ENCODE measurements around the gene PCMTD2. TPM values are rescaled to one million over a fixed set of nuclear protein-coding genes. Genes with fewer than 3 reads are reported as not detected.

The PCMTD2 gene
- total and polyA plus RNA-seq, 2 of the 13 experiments (the other 11 are each of a cell fraction or from before 2014, with no cell fraction given) = 47.0 to 76.9 TPM

DNA sequence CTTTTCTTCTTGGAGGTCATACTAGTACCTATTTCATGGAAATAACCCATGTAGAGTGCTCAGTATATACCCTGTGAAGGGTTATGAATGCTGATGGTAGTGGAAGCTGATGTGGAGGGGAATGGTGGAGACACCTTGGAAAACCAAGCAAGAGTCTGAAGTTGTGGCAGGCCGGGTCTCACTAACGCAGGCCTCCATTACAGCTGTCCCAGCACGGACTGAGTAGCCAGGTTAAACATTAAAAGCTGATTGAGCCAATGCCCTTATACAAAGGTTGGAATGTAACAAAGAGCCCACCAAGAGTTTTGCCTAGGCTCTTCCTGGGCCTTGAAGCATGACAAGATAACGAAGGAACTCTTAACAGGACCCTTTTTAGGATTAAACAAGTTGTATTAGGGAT, 2.1 kb upstream of the PCMTD2 start (continued):
- TF ChIP-seq, protein P1, sequence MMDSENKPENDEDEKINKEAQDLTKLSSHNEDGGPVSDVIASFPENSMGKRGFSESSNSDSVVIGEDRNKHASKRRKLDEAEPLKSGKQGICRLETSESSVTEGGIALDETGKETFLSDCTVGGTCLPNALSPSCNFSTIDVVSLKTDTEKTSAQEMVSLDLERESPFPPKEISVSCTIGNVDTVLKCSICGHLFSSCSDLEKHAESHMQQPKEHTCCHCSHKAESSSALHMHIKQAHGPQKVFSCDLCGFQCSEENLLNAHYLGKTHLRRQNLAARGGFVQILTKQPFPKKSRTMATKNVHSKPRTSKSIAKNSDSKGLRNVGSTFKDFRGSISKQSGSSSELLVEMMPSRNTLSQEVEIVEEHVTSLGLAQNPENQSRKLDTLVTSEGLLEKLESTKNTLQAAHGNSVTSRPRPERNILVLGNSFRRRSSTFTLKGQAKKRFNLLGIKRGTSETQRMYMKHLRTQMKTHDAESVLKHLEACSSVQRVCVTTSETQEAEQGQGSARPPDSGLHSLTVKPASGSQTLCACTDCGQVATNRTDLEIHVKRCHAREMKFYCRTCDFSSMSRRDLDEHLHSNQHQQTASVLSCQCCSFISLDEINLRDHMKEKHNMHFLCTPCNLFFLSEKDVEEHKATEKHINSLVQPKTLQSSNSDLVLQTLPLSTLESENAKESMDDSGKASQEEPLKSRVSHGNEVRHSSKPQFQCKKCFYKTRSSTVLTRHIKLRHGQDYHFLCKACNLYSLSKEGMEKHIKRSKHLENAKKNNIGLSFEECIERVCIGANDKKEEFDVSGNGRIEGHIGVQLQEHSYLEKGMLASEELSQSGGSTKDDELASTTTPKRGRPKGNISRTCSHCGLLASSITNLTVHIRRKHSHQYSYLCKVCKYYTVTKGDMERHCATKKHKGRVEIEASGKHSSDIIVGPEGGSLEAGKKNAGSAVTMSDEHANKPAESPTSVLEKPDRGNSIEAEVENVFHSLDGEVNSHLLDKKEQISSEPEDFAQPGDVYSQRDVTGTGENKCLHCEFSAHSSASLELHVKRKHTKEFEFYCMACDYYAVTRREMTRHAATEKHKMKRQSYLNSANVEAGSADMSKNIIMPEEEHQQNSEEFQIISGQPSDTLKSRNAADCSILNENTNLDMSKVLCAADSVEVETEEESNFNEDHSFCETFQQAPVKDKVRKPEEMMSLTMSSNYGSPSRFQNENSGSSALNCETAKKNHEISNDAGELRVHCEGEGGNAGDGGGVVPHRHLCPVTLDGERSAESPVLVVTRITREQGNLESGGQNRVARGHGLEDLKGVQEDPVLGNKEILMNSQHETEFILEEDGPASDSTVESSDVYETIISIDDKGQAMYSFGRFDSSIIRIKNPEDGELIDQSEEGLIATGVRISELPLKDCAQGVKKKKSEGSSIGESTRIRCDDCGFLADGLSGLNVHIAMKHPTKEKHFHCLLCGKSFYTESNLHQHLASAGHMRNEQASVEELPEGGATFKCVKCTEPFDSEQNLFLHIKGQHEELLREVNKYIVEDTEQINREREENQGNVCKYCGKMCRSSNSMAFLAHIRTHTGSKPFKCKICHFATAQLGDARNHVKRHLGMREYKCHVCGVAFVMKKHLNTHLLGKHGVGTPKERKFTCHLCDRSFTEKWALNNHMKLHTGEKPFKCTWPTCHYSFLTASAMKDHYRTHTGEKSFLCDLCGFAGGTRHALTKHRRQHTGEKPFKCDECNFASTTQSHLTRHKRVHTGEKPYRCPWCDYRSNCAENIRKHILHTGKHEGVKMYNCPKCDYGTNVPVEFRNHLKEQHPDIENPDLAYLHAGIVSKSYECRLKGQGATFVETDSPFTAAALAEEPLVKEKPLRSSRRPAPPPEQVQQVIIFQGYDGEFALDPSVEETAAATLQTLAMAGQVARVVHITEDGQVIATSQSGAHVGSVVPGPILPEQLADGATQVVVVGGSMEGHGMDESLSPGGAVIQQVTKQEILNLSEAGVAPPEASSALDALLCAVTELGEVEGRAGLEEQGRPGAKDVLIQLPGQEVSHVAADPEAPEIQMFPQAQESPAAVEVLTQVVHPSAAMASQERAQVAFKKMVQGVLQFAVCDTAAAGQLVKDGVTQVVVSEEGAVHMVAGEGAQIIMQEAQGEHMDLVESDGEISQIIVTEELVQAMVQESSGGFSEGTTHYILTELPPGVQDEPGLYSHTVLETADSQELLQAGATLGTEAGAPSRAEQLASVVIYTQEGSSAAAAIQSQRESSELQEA (CRISPR knock-in tag; IDR thresholded peaks at IDR 0.05; ENCODE audit: not compliant biosample characterization) = no peak
- no peak for TF ChIP-seq SIN3B (IDR thresholded peaks at IDR 0.05; ENCODE audit: low read length)
- TF ChIP-seq HMGA1 (CRISPR knock-in tag; conservative IDR thresholded peaks at IDR 0.05) = no peak
- TF ChIP-seq MAFF (IDR thresholded peaks at IDR 0.05; ENCODE audit: low read depth, low read length) = no peak
- TF ChIP-seq, protein P2, sequence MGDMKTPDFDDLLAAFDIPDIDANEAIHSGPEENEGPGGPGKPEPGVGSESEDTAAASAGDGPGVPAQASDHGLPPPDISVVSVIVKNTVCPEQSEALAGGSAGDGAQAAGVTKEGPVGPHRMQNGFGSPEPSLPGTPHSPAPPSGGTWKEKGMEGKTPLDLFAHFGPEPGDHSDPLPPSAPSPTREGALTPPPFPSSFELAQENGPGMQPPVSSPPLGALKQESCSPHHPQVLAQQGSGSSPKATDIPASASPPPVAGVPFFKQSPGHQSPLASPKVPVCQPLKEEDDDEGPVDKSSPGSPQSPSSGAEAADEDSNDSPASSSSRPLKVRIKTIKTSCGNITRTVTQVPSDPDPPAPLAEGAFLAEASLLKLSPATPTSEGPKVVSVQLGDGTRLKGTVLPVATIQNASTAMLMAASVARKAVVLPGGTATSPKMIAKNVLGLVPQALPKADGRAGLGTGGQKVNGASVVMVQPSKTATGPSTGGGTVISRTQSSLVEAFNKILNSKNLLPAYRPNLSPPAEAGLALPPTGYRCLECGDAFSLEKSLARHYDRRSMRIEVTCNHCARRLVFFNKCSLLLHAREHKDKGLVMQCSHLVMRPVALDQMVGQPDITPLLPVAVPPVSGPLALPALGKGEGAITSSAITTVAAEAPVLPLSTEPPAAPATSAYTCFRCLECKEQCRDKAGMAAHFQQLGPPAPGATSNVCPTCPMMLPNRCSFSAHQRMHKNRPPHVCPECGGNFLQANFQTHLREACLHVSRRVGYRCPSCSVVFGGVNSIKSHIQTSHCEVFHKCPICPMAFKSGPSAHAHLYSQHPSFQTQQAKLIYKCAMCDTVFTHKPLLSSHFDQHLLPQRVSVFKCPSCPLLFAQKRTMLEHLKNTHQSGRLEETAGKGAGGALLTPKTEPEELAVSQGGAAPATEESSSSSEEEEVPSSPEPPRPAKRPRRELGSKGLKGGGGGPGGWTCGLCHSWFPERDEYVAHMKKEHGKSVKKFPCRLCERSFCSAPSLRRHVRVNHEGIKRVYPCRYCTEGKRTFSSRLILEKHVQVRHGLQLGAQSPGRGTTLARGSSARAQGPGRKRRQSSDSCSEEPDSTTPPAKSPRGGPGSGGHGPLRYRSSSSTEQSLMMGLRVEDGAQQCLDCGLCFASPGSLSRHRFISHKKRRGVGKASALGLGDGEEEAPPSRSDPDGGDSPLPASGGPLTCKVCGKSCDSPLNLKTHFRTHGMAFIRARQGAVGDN (CRISPR knock-in tag; IDR thresholded peaks at IDR 0.05) = no peak
- no peak for TF ChIP-seq IKZF1 (IDR thresholded peaks at IDR 0.05)
- no peak for TF ChIP-seq FOSL1 (CRISPR knock-in tag; IDR thresholded peaks at IDR 0.05; ENCODE audit: borderline replicate concordance)
- TF ChIP-seq, protein P3, sequence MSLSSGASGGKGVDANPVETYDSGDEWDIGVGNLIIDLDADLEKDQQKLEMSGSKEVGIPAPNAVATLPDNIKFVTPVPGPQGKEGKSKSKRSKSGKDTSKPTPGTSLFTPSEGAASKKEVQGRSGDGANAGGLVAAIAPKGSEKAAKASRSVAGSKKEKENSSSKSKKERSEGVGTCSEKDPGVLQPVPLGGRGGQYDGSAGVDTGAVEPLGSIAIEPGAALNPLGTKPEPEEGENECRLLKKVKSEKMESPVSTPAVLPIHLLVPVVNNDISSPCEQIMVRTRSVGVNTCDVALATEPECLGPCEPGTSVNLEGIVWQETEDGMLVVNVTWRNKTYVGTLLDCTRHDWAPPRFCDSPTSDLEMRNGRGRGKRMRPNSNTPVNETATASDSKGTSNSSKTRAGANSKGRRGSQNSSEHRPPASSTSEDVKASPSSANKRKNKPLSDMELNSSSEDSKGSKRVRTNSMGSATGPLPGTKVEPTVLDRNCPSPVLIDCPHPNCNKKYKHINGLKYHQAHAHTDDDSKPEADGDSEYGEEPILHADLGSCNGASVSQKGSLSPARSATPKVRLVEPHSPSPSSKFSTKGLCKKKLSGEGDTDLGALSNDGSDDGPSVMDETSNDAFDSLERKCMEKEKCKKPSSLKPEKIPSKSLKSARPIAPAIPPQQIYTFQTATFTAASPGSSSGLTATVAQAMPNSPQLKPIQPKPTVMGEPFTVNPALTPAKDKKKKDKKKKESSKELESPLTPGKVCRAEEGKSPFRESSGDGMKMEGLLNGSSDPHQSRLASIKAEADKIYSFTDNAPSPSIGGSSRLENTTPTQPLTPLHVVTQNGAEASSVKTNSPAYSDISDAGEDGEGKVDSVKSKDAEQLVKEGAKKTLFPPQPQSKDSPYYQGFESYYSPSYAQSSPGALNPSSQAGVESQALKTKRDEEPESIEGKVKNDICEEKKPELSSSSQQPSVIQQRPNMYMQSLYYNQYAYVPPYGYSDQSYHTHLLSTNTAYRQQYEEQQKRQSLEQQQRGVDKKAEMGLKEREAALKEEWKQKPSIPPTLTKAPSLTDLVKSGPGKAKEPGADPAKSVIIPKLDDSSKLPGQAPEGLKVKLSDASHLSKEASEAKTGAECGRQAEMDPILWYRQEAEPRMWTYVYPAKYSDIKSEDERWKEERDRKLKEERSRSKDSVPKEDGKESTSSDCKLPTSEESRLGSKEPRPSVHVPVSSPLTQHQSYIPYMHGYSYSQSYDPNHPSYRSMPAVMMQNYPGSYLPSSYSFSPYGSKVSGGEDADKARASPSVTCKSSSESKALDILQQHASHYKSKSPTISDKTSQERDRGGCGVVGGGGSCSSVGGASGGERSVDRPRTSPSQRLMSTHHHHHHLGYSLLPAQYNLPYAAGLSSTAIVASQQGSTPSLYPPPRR (CRISPR knock-in tag; IDR thresholded peaks at IDR 0.05; ENCODE audit: borderline replicate concordance) = no peak
- TF ChIP-seq, protein P4, sequence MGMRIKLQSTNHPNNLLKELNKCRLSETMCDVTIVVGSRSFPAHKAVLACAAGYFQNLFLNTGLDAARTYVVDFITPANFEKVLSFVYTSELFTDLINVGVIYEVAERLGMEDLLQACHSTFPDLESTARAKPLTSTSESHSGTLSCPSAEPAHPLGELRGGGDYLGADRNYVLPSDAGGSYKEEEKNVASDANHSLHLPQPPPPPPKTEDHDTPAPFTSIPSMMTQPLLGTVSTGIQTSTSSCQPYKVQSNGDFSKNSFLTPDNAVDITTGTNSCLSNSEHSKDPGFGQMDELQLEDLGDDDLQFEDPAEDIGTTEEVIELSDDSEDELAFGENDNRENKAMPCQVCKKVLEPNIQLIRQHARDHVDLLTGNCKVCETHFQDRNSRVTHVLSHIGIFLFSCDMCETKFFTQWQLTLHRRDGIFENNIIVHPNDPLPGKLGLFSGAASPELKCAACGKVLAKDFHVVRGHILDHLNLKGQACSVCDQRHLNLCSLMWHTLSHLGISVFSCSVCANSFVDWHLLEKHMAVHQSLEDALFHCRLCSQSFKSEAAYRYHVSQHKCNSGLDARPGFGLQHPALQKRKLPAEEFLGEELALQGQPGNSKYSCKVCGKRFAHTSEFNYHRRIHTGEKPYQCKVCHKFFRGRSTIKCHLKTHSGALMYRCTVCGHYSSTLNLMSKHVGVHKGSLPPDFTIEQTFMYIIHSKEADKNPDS (CRISPR knock-in tag; IDR thresholded peaks at IDR 0.05) = no peak
- no peak for TF ChIP-seq SMARCE1 (IDR thresholded peaks at IDR 0.05; ENCODE audit: borderline replicate concordance)
